K562 (cell line): ENCODE results near the gene TMBIM4. TPM values are rescaled to one million over a fixed set of nuclear protein-coding genes. Genes with fewer than 3 reads are reported as not detected.
A peak's percentile ranks its signal among the peaks of the same experiment; 100 is the strongest.

Experiments
- ARID1B ChIP-seq: fragments of 450-650 bp; IDR thresholded peaks from 2 replicates; pipeline ENCODE4 v1.6.1; 2016; ENCODE audit warnings: antibody characterized with exemption, mild to moderate bottlenecking, inconsistent platforms
- FOXA1 ChIP-seq: fragments of 450-650 bp; IDR thresholded peaks from 2 replicates; pipeline ENCODE4 v1.6.1; 2016; ENCODE audit warnings: mild to moderate bottlenecking, borderline replicate concordance
- HDAC8 ChIP-seq: fragments of 450-650 bp; IDR thresholded peaks from 2 replicates; pipeline ENCODE4 v1.6.1; 2016; ENCODE audit warnings: mild to moderate bottlenecking, missing genetic modification characterization, moderate library complexity, missing compliant biosample characterization
- HMG20B ChIP-seq: fragments of 250-450 bp; sonication (Bioruptor Pico); IDR thresholded peaks from 2 replicates; pipeline ENCODE4 v1.5.0; 2021; ENCODE audit warnings: mild to moderate bottlenecking
- ILF3 ChIP-seq: fragments of 450-650 bp; IDR thresholded peaks from 2 replicates; pipeline ENCODE4 v1.6.1; 2018; ENCODE audit warnings: antibody characterized with exemption, mild to moderate bottlenecking, moderate library complexity, borderline replicate concordance
- IRF2 ChIP-seq: sonication (generic); formaldehyde crosslinking; IDR thresholded peaks from 2 replicates; pipeline ENCODE4 v1.8.1; 2022; ENCODE audit warnings: mild to moderate bottlenecking, missing genetic modification reagents
- KLF6 ChIP-seq: fragments of 250-450 bp; sonication (Bioruptor Pico); IDR thresholded peaks from 2 replicates; pipeline ENCODE4 v1.4.0; 2020; ENCODE audit warnings: mild to moderate bottlenecking, moderate library complexity, borderline replicate concordance
- SRSF9 ChIP-seq: fragments of 200-400 bp; formaldehyde crosslinking; IDR thresholded peaks from 2 replicates; pipeline ENCODE4 v1.6.1; 2017; ENCODE audit warnings: low read depth, low read length, borderline replicate concordance
- TSC22D4 ChIP-seq: fragments of 450-650 bp; IDR thresholded peaks from 2 replicates; pipeline ENCODE4 v1.6.1; 2016; ENCODE audit warnings: missing genetic modification characterization, missing biosample characterization, control low read depth
- ZFP36 ChIP-seq: fragments of 150-350 bp; IDR thresholded peaks from 2 replicates; pipeline ENCODE4 v1.6.1; 2018; ENCODE audit warnings: low read length, low read depth; ENCODE audit not compliant: partially characterized antibody
- polyA plus RNA-seq, 8 experiments: library from polyadenylated mRNA; depleted of rRNA in 4 of 8; stranded (reverse) in 5 of 8; unstranded in 3 of 8; fragments of >200 nt; fragmentation: Nextera tagmentation in 2 of 8; fragmentation: Illumina TruSeq in 1 of 8; extraction: Ambion mirVana in 2 of 8; extraction: Trizol in 1 of 8; gene quantifications; 2 replicates each; pipeline versions ENCODE4 v1.2.1 to v1.2.3, GENCODE V29; 2011 to 2014; ENCODE audit warnings: inconsistent platforms in 1 of 8, missing spikeins in 1 of 8
- total RNA-seq, 7 experiments: library from RNA; depleted of rRNA in 6 of 7; stranded (reverse); fragments of >200 nt in 6 of 7; fragmentation: Illumina TruSeq in 2 of 7; extraction: Trizol in 2 of 7; gene quantifications; 2 replicates each; pipeline versions ENCODE4 v1.2.1 to v1.2.3, GENCODE V29; 2011 to 2021; ENCODE audit warnings: low replicate concordance in 1 of 7
- TF ChIP-seq, protein P1 (sequence below), 2 experiments: fragments of 450-650 bp; formaldehyde crosslinking in 1 of 2; IDR thresholded peaks; 2 replicates each; pipeline versions ENCODE4 v1.4.0 to v1.6.1; 2014 to 2020; ENCODE audit warnings: mild to moderate bottlenecking in 2 of 2, borderline replicate concordance in 1 of 2, low read depth in 1 of 2
- TF ChIP-seq, protein P2 (sequence below): sonication (generic); formaldehyde crosslinking; IDR thresholded peaks from 2 replicates; pipeline ENCODE4 v1.8.1; 2022; ENCODE audit warnings: missing genetic modification reagents
- TF ChIP-seq, protein P3 (sequence below): fragments of 450-650 bp; IDR thresholded peaks from 2 replicates; pipeline ENCODE4 v1.6.1; 2014; ENCODE audit warnings: low read depth, mild to moderate bottlenecking, moderate library complexity, borderline replicate concordance
- TF ChIP-seq, protein P4 (sequence below): sonication (generic); formaldehyde crosslinking; IDR thresholded peaks from 2 replicates; pipeline ENCODE4 v1.8.0; 2022; ENCODE audit warnings: missing genetic modification reagents, mild to moderate bottlenecking, moderate library complexity, borderline replicate concordance

Gene TMBIM4
- total and polyA plus RNA-seq, 9 of the 15 experiments (the other 6 are each of a cell fraction or from before 2014, with no cell fraction given): 18.6 to 272 (median 50.0) TPM

DNA sequence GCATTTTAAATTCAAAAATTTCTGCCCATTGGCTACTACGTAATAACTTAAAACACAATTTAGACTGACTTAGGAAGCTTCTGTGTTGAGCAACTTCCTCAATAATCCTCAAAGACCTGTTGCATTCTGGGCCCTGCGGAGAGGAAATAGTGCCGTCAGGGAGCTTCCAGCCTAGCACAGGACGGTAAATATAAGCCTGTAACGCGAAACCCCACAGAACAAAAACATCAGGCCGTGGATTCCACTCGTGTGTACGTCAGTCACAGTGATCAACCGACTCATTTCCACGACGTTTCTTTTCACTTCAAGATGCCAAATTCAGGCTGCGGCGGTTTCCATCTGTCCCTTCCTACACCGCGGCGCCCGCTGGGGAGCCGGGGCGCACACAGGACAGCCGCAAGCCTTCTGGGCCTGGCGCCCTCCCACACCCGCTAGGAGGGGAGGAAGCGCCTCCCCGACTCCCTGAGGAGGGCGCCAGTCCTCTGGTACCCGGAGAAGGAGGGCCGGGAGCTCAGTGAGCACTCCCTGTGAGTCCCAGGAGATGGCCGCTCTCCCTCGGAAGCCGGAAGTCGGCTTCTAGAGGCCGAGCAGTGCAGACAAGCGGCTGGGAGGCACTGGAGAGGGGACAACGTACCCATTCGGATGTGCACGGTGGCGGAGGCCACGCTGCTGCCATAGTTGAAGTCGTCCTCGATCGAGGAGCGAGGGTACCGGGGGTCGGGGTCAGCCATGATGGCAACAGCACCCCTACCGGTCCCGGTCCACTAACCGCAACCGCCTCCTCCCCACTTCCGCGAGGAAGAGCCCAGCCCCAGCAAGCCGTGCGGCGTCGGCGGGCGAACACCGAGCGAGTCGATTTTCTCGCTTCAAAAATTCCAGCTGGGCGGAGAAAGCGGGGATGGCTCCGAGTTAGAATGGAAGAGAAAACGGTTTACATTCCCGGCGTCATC, at the start of gene TMBIM4 (continued):
- TF ChIP-seq, protein P1, sequence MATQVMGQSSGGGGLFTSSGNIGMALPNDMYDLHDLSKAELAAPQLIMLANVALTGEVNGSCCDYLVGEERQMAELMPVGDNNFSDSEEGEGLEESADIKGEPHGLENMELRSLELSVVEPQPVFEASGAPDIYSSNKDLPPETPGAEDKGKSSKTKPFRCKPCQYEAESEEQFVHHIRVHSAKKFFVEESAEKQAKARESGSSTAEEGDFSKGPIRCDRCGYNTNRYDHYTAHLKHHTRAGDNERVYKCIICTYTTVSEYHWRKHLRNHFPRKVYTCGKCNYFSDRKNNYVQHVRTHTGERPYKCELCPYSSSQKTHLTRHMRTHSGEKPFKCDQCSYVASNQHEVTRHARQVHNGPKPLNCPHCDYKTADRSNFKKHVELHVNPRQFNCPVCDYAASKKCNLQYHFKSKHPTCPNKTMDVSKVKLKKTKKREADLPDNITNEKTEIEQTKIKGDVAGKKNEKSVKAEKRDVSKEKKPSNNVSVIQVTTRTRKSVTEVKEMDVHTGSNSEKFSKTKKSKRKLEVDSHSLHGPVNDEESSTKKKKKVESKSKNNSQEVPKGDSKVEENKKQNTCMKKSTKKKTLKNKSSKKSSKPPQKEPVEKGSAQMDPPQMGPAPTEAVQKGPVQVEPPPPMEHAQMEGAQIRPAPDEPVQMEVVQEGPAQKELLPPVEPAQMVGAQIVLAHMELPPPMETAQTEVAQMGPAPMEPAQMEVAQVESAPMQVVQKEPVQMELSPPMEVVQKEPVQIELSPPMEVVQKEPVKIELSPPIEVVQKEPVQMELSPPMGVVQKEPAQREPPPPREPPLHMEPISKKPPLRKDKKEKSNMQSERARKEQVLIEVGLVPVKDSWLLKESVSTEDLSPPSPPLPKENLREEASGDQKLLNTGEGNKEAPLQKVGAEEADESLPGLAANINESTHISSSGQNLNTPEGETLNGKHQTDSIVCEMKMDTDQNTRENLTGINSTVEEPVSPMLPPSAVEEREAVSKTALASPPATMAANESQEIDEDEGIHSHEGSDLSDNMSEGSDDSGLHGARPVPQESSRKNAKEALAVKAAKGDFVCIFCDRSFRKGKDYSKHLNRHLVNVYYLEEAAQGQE (IDR thresholded peaks at IDR 0.05; ENCODE audit: borderline replicate concordance): peak; percentile 89
- TF ChIP-seq, protein P1 (CRISPR knock-in tag; IDR thresholded peaks at IDR 0.05; ENCODE audit: low read depth): 0 out of 2 replicates have a peak, but pooled peaks have one; percentile 39
- TF ChIP-seq HMG20B (CRISPR knock-in tag) (no peak), TSC22D4 (tag) (no peak), ZFP36 (no peak), SRSF9 (no peak), HDAC8 (tag) (no peak), ARID1B (peak; percentile 46; the same call in 1 of the 2 replicates), FOXA1 (no peak), KLF6 (CRISPR knock-in tag) (no peak), IRF2 (no peak), ILF3 (no peak)
- TF ChIP-seq, protein P2, sequence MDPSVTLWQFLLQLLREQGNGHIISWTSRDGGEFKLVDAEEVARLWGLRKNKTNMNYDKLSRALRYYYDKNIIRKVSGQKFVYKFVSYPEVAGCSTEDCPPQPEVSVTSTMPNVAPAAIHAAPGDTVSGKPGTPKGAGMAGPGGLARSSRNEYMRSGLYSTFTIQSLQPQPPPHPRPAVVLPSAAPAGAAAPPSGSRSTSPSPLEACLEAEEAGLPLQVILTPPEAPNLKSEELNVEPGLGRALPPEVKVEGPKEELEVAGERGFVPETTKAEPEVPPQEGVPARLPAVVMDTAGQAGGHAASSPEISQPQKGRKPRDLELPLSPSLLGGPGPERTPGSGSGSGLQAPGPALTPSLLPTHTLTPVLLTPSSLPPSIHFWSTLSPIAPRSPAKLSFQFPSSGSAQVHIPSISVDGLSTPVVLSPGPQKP (CRISPR knock-in tag): no peak
- TF ChIP-seq, protein P3, sequence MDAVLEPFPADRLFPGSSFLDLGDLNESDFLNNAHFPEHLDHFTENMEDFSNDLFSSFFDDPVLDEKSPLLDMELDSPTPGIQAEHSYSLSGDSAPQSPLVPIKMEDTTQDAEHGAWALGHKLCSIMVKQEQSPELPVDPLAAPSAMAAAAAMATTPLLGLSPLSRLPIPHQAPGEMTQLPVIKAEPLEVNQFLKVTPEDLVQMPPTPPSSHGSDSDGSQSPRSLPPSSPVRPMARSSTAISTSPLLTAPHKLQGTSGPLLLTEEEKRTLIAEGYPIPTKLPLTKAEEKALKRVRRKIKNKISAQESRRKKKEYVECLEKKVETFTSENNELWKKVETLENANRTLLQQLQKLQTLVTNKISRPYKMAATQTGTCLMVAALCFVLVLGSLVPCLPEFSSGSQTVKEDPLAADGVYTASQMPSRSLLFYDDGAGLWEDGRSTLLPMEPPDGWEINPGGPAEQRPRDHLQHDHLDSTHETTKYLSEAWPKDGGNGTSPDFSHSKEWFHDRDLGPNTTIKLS: peak; percentile 76
- TF ChIP-seq, protein P4, sequence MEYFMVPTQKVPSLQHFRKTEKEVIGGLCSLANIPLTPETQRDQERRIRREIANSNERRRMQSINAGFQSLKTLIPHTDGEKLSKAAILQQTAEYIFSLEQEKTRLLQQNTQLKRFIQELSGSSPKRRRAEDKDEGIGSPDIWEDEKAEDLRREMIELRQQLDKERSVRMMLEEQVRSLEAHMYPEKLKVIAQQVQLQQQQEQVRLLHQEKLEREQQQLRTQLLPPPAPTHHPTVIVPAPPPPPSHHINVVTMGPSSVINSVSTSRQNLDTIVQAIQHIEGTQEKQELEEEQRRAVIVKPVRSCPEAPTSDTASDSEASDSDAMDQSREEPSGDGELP (CRISPR knock-in tag): peak; percentile 94
